Lung (tissue), 12 donors: Measurements from ENCODE around the gene DLG2. TPM values are rescaled to one million over a fixed set of nuclear protein-coding genes. Genes with fewer than 3 reads are reported as not detected.
A peak's percentile ranks its signal among the peaks of the same experiment; 100 is the strongest.

Experiments
- ATAC-seq: fragments of 200-7000 bp; cut with Tn5 transposase; one replicate; pipeline ENCODE4 v1.9.1; 2020; ENCODE audit warnings: moderate number of reproducible peaks; ENCODE audit not compliant: insufficient read depth, low FRiP score
- DNase-seq, 3 donors: peaks; one replicate each; pipeline ENCODE4 v3.0.0-alpha.2; 2013 to 2017
- H3K27ac ChIP-seq, 2 donors: one replicate each; pipeline ENCODE4 v1.5.1; 2013; ENCODE audit warnings: mild to moderate bottlenecking in 2 of 2, moderate library complexity in 2 of 2, control low read depth in 1 of 2, inconsistent platforms in 1 of 2, low read depth in 1 of 2, low read length in 1 of 2
- H3K27me3 ChIP-seq, 3 donors: one replicate each; pipeline ENCODE4 v1.5.1; 2013; ENCODE audit warnings: low read length in 2 of 3; ENCODE audit not compliant: control insufficient read depth in 3 of 3, insufficient read depth in 3 of 3
- H3K36me3 ChIP-seq, 4 donors: one replicate each; pipeline ENCODE4 v1.5.1; 2013; ENCODE audit warnings: low read length in 4 of 4, mild to moderate bottlenecking in 1 of 4, moderate library complexity in 1 of 4; ENCODE audit not compliant: control insufficient read depth in 4 of 4, insufficient read depth in 4 of 4
- H3K4me1 ChIP-seq, 5 donors: one replicate each; pipeline ENCODE4 v1.5.1; 2013; ENCODE audit warnings: low read length in 5 of 5, mild to moderate bottlenecking in 2 of 5, moderate library complexity in 1 of 5; ENCODE audit not compliant: control insufficient read depth in 5 of 5, insufficient read depth in 5 of 5
- H3K4me3 ChIP-seq: one replicate; pipeline ENCODE4 v1.5.1; 2013; ENCODE audit warnings: mild to moderate bottlenecking, control low read depth, moderate library complexity
- H3K9ac ChIP-seq, 2 donors: one replicate each; pipeline ENCODE4 v1.5.1; 2013; ENCODE audit warnings: low read length in 2 of 2, control low read depth in 1 of 2; ENCODE audit not compliant: insufficient read depth in 1 of 2
- H3K9me3 ChIP-seq, 4 donors: one replicate each; pipeline ENCODE4 v1.5.1; 2013; ENCODE audit warnings: low read length in 3 of 4, mild to moderate bottlenecking in 1 of 4, moderate library complexity in 1 of 4; ENCODE audit not compliant: control insufficient read depth in 4 of 4, insufficient read depth in 3 of 4
- WGBS, 2 donors: extraction: QIAGEN DNeasy Blood & Tissue Kit; methylation state at CpG; one replicate each; pipeline ENCODE4 v1.1.7; 2013; 5-methylcytosine and 5-hydroxymethylcytosine counted together
- polyA plus RNA-seq, 2 donors: library from polyadenylated mRNA; stranded (reverse); fragments of 200-250 nt; gene quantifications; one replicate each; pipeline ENCODE4 v1.2.1, GENCODE V29; 2013
- total RNA-seq, 2 donors: library from RNA; depleted of rRNA in 1 of 2; stranded (reverse); fragments of >200 nt in 1 of 2; gene quantifications; one replicate each; pipeline ENCODE4 v1.2.1, GENCODE V29; 2014 to 2021
- TF ChIP-seq, protein P1 (sequence below): IDR thresholded peaks from 2 replicates; pipeline ENCODE4 v1.5.1; 2012; ENCODE audit warnings: mild to moderate bottlenecking; ENCODE audit errors: control extremely low read depth, extremely low read depth
- donor health status: control.
- donor health status: control.
- donor health status: Bipolar disorder and iron deficiency.
- donor health status: healthy.
- donor health status: DM: yes; HTN: yes; CAD: no.

DLG2 gene
- total and polyA plus RNA-seq, 4 donors: 0.32 to 24.1 (median 5.4) TPM

DNA sequence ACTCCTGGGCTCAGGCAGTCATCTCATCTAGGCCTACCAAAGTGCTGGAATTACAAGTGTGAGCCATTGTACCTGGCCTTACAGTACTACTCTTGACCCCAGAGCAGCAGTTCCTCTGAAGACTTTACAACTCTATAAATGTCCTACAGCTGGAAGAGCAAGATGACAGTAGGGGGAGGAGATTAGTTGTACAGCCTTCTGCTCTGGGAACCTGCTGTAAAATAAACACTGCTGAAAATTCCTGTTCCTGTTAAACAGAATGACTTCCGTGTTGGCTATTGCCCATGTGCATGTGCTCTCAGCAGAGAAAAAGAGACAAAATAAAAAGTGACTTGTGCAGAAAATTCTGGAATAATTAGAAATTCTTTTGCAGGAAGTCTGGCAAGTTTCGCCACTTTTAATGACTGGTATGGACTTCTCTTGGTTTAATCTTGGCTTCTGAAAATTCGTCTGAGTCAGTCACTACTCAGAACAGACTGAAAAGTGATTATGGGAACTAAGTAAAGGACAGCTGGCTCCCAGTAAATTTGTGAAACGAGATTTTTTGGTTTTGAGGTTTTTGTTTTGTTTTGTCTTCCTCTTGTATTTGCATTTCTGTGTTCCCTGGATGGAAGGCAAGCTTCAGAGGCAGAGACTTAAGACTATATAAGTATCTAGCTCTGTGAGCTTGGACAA, 955.7 kb downstream of the DLG2 start:
- Histone ChIP-seq H3K27ac (no peak overlapping the region), H3K27me3 (no peaks in the 10 kb centered on the region), H3K4me3 (no peak overlapping the region), H3K4me1 (no peaks in the 10 kb centered on the region), H3K36me3 (no peaks in the 10 kb centered on the region), H3K9me3 (no peaks in the 10 kb centered on the region), H3K9ac (no peak overlapping the region)
- WGBS, 2 donors: 45 to 61% methylated on average over 4 of the region's 4 CpGs
- DNase-seq (peak in 2 of 3 donors; percentile 13 to 34), ATAC-seq (no peak)
- TF ChIP-seq, protein P1, sequence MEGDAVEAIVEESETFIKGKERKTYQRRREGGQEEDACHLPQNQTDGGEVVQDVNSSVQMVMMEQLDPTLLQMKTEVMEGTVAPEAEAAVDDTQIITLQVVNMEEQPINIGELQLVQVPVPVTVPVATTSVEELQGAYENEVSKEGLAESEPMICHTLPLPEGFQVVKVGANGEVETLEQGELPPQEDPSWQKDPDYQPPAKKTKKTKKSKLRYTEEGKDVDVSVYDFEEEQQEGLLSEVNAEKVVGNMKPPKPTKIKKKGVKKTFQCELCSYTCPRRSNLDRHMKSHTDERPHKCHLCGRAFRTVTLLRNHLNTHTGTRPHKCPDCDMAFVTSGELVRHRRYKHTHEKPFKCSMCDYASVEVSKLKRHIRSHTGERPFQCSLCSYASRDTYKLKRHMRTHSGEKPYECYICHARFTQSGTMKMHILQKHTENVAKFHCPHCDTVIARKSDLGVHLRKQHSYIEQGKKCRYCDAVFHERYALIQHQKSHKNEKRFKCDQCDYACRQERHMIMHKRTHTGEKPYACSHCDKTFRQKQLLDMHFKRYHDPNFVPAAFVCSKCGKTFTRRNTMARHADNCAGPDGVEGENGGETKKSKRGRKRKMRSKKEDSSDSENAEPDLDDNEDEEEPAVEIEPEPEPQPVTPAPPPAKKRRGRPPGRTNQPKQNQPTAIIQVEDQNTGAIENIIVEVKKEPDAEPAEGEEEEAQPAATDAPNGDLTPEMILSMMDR: no peak

DNA sequence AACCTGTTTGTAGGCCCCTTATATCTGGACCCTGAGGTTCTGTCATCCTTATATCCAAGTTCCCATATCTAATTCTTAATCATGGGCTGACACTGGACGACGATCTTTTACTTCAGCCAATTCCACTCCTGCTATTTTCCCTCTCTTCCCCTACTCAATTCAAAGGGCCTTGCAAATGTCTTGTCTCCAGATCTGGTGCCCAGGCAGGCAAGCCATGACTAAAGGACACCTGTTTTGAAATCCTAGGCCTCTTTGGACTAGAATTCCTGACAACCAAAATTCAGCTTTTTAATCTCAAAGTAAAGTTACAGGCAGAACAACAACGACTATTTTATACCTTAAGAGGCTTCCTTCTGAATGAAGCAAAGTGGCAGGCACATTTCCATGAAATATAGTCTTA, 963.4 kb downstream of the DLG2 start:
- no peak for DNase-seq
- TF ChIP-seq, protein P1: no peak
- H3K9me3 ChIP-seq: no peaks in the 10 kb centered on the region
- no peak for ATAC-seq
- H3K4me3 ChIP-seq: no peak overlapping the region
- H3K36me3 ChIP-seq: no peaks in the 10 kb centered on the region
- no peak overlapping the region for H3K27ac ChIP-seq
- H3K9ac ChIP-seq: no peak overlapping the region
- peaks cover 0 to 3% (median 0%) of the 10 kb centered on the region in 5 donors for H3K4me1 ChIP-seq
- H3K27me3 ChIP-seq: no peaks in the 10 kb centered on the region
- 76 to 83% methylated on average over 3 of the region's 3 CpGs for WGBS, 2 donors

DNA sequence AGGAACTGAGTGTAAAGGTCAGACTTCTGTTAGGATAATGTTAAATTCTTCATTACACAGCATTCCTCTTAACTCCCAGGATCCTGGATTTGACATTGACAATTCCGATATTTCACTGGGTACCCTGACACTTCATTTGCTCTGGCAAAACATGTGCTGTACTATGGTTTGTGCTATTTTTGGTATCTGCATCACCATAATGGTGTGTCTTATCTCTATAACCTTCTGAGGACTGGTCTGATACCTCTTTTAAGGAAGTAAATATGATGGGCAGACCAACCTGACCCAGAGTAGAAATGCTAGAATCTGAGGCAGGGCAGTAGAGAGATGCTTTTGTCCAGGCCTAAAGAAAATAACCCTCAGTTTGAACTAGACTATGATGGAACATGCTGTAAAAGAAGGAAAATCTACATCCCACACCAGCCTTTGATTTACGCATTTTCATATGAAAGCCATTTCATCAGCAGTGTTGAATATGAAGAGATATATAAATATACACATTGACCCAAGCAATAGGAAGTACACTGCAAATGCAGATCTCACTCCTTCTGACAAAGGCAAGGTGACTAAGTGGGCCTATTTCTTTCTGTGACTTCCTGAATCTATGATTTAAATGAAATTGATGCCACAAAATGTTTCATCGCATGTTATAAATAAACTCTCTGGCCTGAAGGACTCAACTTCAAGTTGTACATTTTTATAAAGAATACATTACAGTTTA, 966.7 kb downstream of the DLG2 start:
- WGBS, 2 donors: 94 to 96% methylated on average over 3 of the region's 3 CpGs

More for the DNA sequence above, 966.7 kb downstream of the DLG2 start:
- Histone ChIP-seq H3K27ac (no peak overlapping the region), H3K9ac (no peak overlapping the region), H3K36me3 (no peaks in the 10 kb centered on the region), H3K27me3 (no peaks in the 10 kb centered on the region), H3K4me3 (no peak overlapping the region), H3K4me1 (peaks cover 0 to 3% (median 0%) of the 10 kb centered on the region in 5 donors), H3K9me3 (no peaks in the 10 kb centered on the region)
- ATAC-seq: no peak
- TF ChIP-seq, protein P1: no peak
- DNase-seq: no peak
